HCT116 (cell line): ENCODE results near the gene NRCAM.

Experiments used
- POLR2AphosphoS5 ChIP-seq: IDR thresholded peaks from 2 replicates; pipeline ENCODE4 v1.6.1; 2011; ENCODE audit warnings: mild to moderate bottlenecking, low read depth, low read length, moderate library complexity
- TF ChIP-seq, protein P1 (sequence below), 3 experiments: fragments of 200-600 bp in 1 of 3; sonication (generic) in 1 of 3; IDR thresholded peaks in 2 of 3; conservative IDR thresholded peaks in 1 of 3; 2 replicates each; pipeline ENCODE4 v1.5.1; 2012 to 2017; ENCODE audit warnings: low read depth in 2 of 3, low read length in 2 of 3, antibody characterized with exemption in 1 of 3, borderline replicate concordance in 1 of 3, control low read depth in 1 of 3, mild to moderate bottlenecking in 1 of 3, mixed read lengths in 1 of 3, mixed run types in 1 of 3, moderate library complexity in 1 of 3; ENCODE audit not compliant: insufficient read depth in 1 of 3

GRCh38 chr7:108246227-108246837 lies 209.9 kb downstream of the NRCAM start:
- TF ChIP-seq, protein P1, sequence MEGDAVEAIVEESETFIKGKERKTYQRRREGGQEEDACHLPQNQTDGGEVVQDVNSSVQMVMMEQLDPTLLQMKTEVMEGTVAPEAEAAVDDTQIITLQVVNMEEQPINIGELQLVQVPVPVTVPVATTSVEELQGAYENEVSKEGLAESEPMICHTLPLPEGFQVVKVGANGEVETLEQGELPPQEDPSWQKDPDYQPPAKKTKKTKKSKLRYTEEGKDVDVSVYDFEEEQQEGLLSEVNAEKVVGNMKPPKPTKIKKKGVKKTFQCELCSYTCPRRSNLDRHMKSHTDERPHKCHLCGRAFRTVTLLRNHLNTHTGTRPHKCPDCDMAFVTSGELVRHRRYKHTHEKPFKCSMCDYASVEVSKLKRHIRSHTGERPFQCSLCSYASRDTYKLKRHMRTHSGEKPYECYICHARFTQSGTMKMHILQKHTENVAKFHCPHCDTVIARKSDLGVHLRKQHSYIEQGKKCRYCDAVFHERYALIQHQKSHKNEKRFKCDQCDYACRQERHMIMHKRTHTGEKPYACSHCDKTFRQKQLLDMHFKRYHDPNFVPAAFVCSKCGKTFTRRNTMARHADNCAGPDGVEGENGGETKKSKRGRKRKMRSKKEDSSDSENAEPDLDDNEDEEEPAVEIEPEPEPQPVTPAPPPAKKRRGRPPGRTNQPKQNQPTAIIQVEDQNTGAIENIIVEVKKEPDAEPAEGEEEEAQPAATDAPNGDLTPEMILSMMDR (IDR thresholded peaks at IDR 0.05 in 2 of 3, conservative IDR thresholded peaks at IDR 0.05 in 1 of 3; ENCODE audit: borderline replicate concordance in 1 of 3, insufficient read depth in 1 of 3, low read depth in 2 of 3, low read length in 2 of 3): no peak
- TF ChIP-seq POLR2AphosphoS5: no peak
